K562 (cell line): ENCODE results near the gene CTF1. TPM values are rescaled to one million over a fixed set of nuclear protein-coding genes. Genes with fewer than 3 reads are reported as not detected.

ENCODE experiments used
- ATAC-seq: fragments of 200-7000 bp; cut with Tn5 transposase; 3 replicates; pipeline ENCODE4 v1.9.1; 2020; ENCODE audit warnings: moderate library complexity
- BruUV-seq: library from RNA; stranded (reverse); fragments of 400-500 nt; replicated peaks from 2 replicates; lab custom pipeline; 2021; lab: Mats Ljungman, UMichigan
- CTCF ChIA-PET: fragments of 300-600 bp; formaldehyde crosslinking; extraction: SDS; loops from one replicate; lab custom pipeline; 2021; ENCODE audit warnings: low intra/inter-chr PET ratio; lab: Yijun Ruan, JAX
- POLR2A ChIA-PET: fragments of 300-600, 350-650 bp; sonication (Branson Sonifier 250); formaldehyde crosslinking; extraction: SDS; loops from one replicate; lab custom pipeline; 2021; ENCODE audit warnings: antibody characterized with exemption, inconsistent platforms; lab: Yijun Ruan, JAX
- DNase-seq, 4 experiments: peaks; one replicate each; pipeline versions ENCODE4 v3.0.0 to v3.0.0-alpha.2; 2011 to 2018; ENCODE audit warnings: low spot score in 3 of 4, mixed read lengths in 3 of 4; ENCODE audit errors: extremely low read depth in 1 of 4
- FAIRE-seq: peaks from 2 replicates; lab custom pipeline; 2011; peaks lifted over from hg19 to GRCh38; lab: Jason Lieb, UNC
- H2AFZ ChIP-seq: 2 replicates; pipeline ENCODE4 v1.6.0; 2011; ENCODE audit warnings: low read depth, low read length, control low read depth, inconsistent platforms
- H3K27ac ChIP-seq: fragments of 200-600 bp; 3 replicates; pipeline ENCODE4 v1.8.0; 2011; ENCODE audit warnings: low read depth, mild to moderate bottlenecking, control low read depth, inconsistent platforms, low read length, moderate library complexity, mixed read lengths; ENCODE audit errors: extremely low read depth
- H3K27me3 ChIP-seq, 2 experiments: fragments of 300-600 bp in 1 of 2; 2 replicates in 1 of 2; 3 replicates in 1 of 2; pipeline versions ENCODE4 v1.6.0 to v1.8.0; 2011; ENCODE audit warnings: inconsistent platforms in 2 of 2, low read length in 2 of 2, mild to moderate bottlenecking in 1 of 2, mixed read lengths in 1 of 2, moderate library complexity in 1 of 2; ENCODE audit not compliant: control insufficient read depth in 2 of 2, insufficient read depth in 2 of 2
- H3K36me3 ChIP-seq: fragments of 300-600 bp; 3 replicates; pipeline ENCODE4 v1.8.0; 2011; ENCODE audit warnings: mild to moderate bottlenecking, low read length, inconsistent platforms; ENCODE audit not compliant: control insufficient read depth, insufficient read depth
- H3K4me1 ChIP-seq, 2 experiments: fragments of 200-600 bp in 1 of 2; replicated peaks in 1 of 2; 2 replicates in 1 of 2; 3 replicates in 1 of 2; pipeline versions ENCODE4 v1.5.1 to v1.8.0; 2011; ENCODE audit warnings: inconsistent platforms in 2 of 2, low read length in 2 of 2, mild to moderate bottlenecking in 1 of 2, mixed read lengths in 1 of 2, moderate library complexity in 1 of 2; ENCODE audit not compliant: control insufficient read depth in 2 of 2, insufficient read depth in 2 of 2
- H3K4me2 ChIP-seq: 2 replicates; pipeline ENCODE4 v1.6.1; 2011; ENCODE audit warnings: low read length, control low read depth, inconsistent platforms, mixed read lengths; ENCODE audit not compliant: insufficient read depth
- H3K4me3 ChIP-seq: fragments of 200-600 bp; sonication (generic), shearing (Covaris generic); 2 replicates; pipeline ENCODE4 v1.5.1; 2016; ENCODE audit warnings: control low read depth, inconsistent platforms
- H3K79me2 ChIP-seq: fragments of 200-600 bp; 3 replicates; pipeline ENCODE4 v1.8.0; 2011; ENCODE audit warnings: low read length, inconsistent platforms; ENCODE audit not compliant: control insufficient read depth, insufficient read depth
- H3K9ac ChIP-seq, 2 experiments: 2 replicates each; pipeline versions ENCODE4 v1.6.0 to v1.6.1; 2011; ENCODE audit warnings: low read depth in 2 of 2, low read length in 2 of 2, control low read depth in 1 of 2, inconsistent platforms in 1 of 2, mild to moderate bottlenecking in 1 of 2, mixed read lengths in 1 of 2; ENCODE audit not compliant: insufficient read depth in 1 of 2
- H3K9me1 ChIP-seq: one replicate; pipeline ENCODE4 v1.6.0; 2011; ENCODE audit warnings: inconsistent platforms, mild to moderate bottlenecking, low read length, moderate library complexity; ENCODE audit not compliant: control insufficient read depth, insufficient read depth
- H3K9me3 ChIP-seq: replicated peaks from 2 replicates; pipeline ENCODE4 v1.5.1; 2011; ENCODE audit warnings: low read depth, low read length, inconsistent platforms; ENCODE audit not compliant: control insufficient read depth, insufficient read depth
- H4K20me1 ChIP-seq: replicated peaks from 2 replicates; pipeline ENCODE4 v1.6.1; 2011; ENCODE audit warnings: low read length, inconsistent platforms, mixed read lengths; ENCODE audit not compliant: control insufficient read depth, insufficient read depth
- AFF4 ChIP-seq: sonication (generic); formaldehyde crosslinking; IDR thresholded peaks from 2 replicates; pipeline ENCODE4 v1.8.0; 2023; ENCODE audit warnings: mild to moderate bottlenecking, missing genetic modification reagents
- CREB3L1 ChIP-seq: fragments of 450-650 bp; IDR thresholded peaks from 2 replicates; pipeline ENCODE4 v1.6.1; 2014; ENCODE audit warnings: low read depth, mild to moderate bottlenecking, moderate library complexity, borderline replicate concordance
- CTBP1 ChIP-seq: fragments of 450-650 bp; IDR thresholded peaks from 2 replicates; pipeline ENCODE4 v1.6.1; 2016; ENCODE audit warnings: borderline replicate concordance
- LARP7 ChIP-seq: fragments of 450-650 bp; IDR thresholded peaks from 2 replicates; pipeline ENCODE4 v1.6.1; 2016
- SMARCA4 ChIP-seq: fragments of 450-650 bp; IDR thresholded peaks from 2 replicates; pipeline ENCODE4 v1.6.1; 2016
- TEAD1 ChIP-seq, 2 experiments: fragments of 450-650 bp in 1 of 2; sonication (generic) in 1 of 2; formaldehyde crosslinking; IDR thresholded peaks; 2 replicates each; pipeline versions ENCODE4 v1.4.0 to v1.8.0; 2020 to 2022; ENCODE audit warnings: mild to moderate bottlenecking in 2 of 2, missing genetic modification reagents in 1 of 2
- TFAP4 ChIP-seq: sonication (generic); formaldehyde crosslinking; IDR thresholded peaks from 2 replicates; pipeline ENCODE4 v1.8.0; 2022; ENCODE audit warnings: missing genetic modification reagents, mild to moderate bottlenecking, moderate library complexity, borderline replicate concordance
- ZNF511 ChIP-seq: sonication (generic); formaldehyde crosslinking; IDR thresholded peaks from 2 replicates; pipeline ENCODE4 v1.8.0; 2022; ENCODE audit warnings: mild to moderate bottlenecking, missing genetic modification reagents
- ZNF696 ChIP-seq: fragments of 250-450 bp; sonication (Bioruptor Pico); conservative IDR thresholded peaks from 2 replicates; pipeline ENCODE4 v1.4.0; 2020; ENCODE audit warnings: mild to moderate bottlenecking, moderate library complexity
- WGBS: fragments of 100-300 bp; shearing (Covaris generic); methylation state at CpG from one replicate; pipeline ENCODE4 v1.1.6; 2016; ENCODE audit warnings: low coverage, mixed read lengths; ENCODE audit not compliant: insufficient coverage; ENCODE audit errors: missing lambda C conversion rate; 5-methylcytosine and 5-hydroxymethylcytosine counted together
- in situ Hi-C: fragments of 300-500 bp; cut with MboI; formaldehyde crosslinking; loops from 4 replicates; pipeline ENCODE4 v1.15.0; 2018; ENCODE audit warnings: inconsistent platforms, mixed read lengths
- intact Hi-C: fragments of 100-400 bp; cut with micrococcal nuclease; formaldehyde crosslinking; loops from 2 replicates; pipeline ENCODE4 v1.14.2; 2022
- polyA plus RNA-seq, 8 experiments: library from polyadenylated mRNA; depleted of rRNA in 4 of 8; stranded (reverse) in 5 of 8; unstranded in 3 of 8; fragments of >200 nt; fragmentation: Nextera tagmentation in 2 of 8; fragmentation: Illumina TruSeq in 1 of 8; extraction: Ambion mirVana in 2 of 8; extraction: Trizol in 1 of 8; gene quantifications; 2 replicates each; pipeline versions ENCODE4 v1.2.1 to v1.2.3, GENCODE V29; 2011 to 2014; ENCODE audit warnings: inconsistent platforms in 1 of 8, missing spikeins in 1 of 8
- total RNA-seq, 7 experiments: library from RNA; depleted of rRNA in 6 of 7; stranded (reverse); fragments of >200 nt in 6 of 7; fragmentation: Illumina TruSeq in 2 of 7; extraction: Trizol in 2 of 7; gene quantifications; 2 replicates each; pipeline versions ENCODE4 v1.2.1 to v1.2.3, GENCODE V29; 2011 to 2021; ENCODE audit warnings: low replicate concordance in 1 of 7
- TF ChIP-seq, protein P1 (sequence below): fragments of 200-800 bp; sonication (Bioruptor generic); IDR thresholded peaks from 2 replicates; pipeline ENCODE4 v1.6.1; 2016; ENCODE audit warnings: missing genetic modification characterization, missing compliant biosample characterization

Gene CTF1
- total and polyA plus RNA-seq, 9 of the 15 experiments (the other 6 are each of a cell fraction or from before 2014, with no cell fraction given): 0.24 to 2.5 (median 0.44) TPM

GRCh38 chr16:30910427-30911029, 14.1 kb downstream of the CTF1 start:
- ATAC-seq (no peak), DNase-seq (no peak), FAIRE-seq (no peak)
- intact Hi-C loops: no loop called here
- H4K20me1 ChIP-seq: no peaks in the 10 kb centered on the region
- no peaks in the 10 kb centered on the region for H3K79me2 ChIP-seq
- no peak overlapping the region for H3K4me3 ChIP-seq
- no peaks in the 10 kb centered on the region for H3K9me3 ChIP-seq
- H3K27me3 ChIP-seq: no peaks in the 10 kb centered on the region
- no peak overlapping the region for H3K9ac ChIP-seq
- H3K4me1 ChIP-seq: peaks cover 0 to 4% of the 10 kb centered on the region in 2 experiments; a peak in 2 of 5 replicates
- no peak overlapping the region for H2AFZ ChIP-seq
- ChIA-PET CTCF (no interaction called here), POLR2A (no interaction called here)
- in situ Hi-C loops: no loop called here
- WGBS: 38% methylated on average over 12 of the region's 18 CpGs
- H3K4me2 ChIP-seq: no peak overlapping the region
- H3K36me3 ChIP-seq: no peaks in the 10 kb centered on the region
- H3K27ac ChIP-seq: no peak overlapping the region
- H3K9me1 ChIP-seq: no peaks in the 10 kb centered on the region
- BruUV-seq: no TSS peak
- TF ChIP-seq CREB3L1: no peak
- no peak for TF ChIP-seq TFAP4
- TF ChIP-seq ZNF696 (CRISPR knock-in tag): no peak
- no peak for TF ChIP-seq CTBP1
- no peak for TF ChIP-seq TEAD1 (CRISPR knock-in tag; IDR thresholded peaks at IDR 0.05)
- no peak for TF ChIP-seq LARP7
- TF ChIP-seq, protein P1, sequence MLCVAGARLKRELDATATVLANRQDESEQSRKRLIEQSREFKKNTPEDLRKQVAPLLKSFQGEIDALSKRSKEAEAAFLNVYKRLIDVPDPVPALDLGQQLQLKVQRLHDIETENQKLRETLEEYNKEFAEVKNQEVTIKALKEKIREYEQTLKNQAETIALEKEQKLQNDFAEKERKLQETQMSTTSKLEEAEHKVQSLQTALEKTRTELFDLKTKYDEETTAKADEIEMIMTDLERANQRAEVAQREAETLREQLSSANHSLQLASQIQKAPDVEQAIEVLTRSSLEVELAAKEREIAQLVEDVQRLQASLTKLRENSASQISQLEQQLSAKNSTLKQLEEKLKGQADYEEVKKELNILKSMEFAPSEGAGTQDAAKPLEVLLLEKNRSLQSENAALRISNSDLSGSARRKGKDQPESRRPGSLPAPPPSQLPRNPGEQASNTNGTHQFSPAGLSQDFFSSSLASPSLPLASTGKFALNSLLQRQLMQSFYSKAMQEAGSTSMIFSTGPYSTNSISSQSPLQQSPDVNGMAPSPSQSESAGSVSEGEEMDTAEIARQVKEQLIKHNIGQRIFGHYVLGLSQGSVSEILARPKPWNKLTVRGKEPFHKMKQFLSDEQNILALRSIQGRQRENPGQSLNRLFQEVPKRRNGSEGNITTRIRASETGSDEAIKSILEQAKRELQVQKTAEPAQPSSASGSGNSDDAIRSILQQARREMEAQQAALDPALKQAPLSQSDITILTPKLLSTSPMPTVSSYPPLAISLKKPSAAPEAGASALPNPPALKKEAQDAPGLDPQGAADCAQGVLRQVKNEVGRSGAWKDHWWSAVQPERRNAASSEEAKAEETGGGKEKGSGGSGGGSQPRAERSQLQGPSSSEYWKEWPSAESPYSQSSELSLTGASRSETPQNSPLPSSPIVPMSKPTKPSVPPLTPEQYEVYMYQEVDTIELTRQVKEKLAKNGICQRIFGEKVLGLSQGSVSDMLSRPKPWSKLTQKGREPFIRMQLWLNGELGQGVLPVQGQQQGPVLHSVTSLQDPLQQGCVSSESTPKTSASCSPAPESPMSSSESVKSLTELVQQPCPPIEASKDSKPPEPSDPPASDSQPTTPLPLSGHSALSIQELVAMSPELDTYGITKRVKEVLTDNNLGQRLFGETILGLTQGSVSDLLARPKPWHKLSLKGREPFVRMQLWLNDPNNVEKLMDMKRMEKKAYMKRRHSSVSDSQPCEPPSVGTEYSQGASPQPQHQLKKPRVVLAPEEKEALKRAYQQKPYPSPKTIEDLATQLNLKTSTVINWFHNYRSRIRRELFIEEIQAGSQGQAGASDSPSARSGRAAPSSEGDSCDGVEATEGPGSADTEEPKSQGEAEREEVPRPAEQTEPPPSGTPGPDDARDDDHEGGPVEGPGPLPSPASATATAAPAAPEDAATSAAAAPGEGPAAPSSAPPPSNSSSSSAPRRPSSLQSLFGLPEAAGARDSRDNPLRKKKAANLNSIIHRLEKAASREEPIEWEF: no peak
- no peak for TF ChIP-seq SMARCA4
- TF ChIP-seq ZNF511: no peak
- TF ChIP-seq AFF4 (CRISPR knock-in tag): no peak
